ENCODE measurements around the gene COX19. TPM values are rescaled to one million over a fixed set of nuclear protein-coding genes. Genes with fewer than 3 reads are reported as not detected.

COX19 gene
- total and polyA plus RNA-seq, 4 donors, result 5.6 to 17.0 (median 8.0) TPM

- 69 to 71% methylated on average over 15 of the region's 15 CpGs for WGBS, 2 donors
Observed at GRCh38 chr7:979886-980571, 4.7 kb upstream of the COX19 start.

GRCh38 chr7:979151-979550, 3.8 kb upstream of the COX19 start:
- peaks cover 0 to 32% (median 2%) of the 10 kb centered on the region in 5 donors for H3K4me1 ChIP-seq (ENCODE audit: control insufficient read depth in 5 of 5, insufficient read depth in 5 of 5, low read length in 5 of 5)
- no peaks in the 10 kb centered on the region for H3K36me3 ChIP-seq (ENCODE audit: control insufficient read depth in 4 of 4, insufficient read depth in 4 of 4, low read length in 4 of 4)
- no peak overlapping the region for H3K27ac ChIP-seq (ENCODE audit: low read depth in 1 of 2, low read length in 1 of 2)
- ATAC-seq (ENCODE audit: insufficient read depth, low FRiP score), result no peak
- no peaks in the 10 kb centered on the region for H3K27me3 ChIP-seq (ENCODE audit: control insufficient read depth in 3 of 3, insufficient read depth in 3 of 3, low read length in 2 of 3)
- H3K4me3 ChIP-seq, result no peak overlapping the region
- no peak for TF ChIP-seq CTCF (IDR thresholded peaks at IDR 0.05; ENCODE audit: control extremely low read depth, extremely low read depth)
- no peaks in the 10 kb centered on the region for H3K9me3 ChIP-seq (ENCODE audit: control insufficient read depth in 4 of 4, insufficient read depth in 3 of 4, low read length in 3 of 4)
- DNase-seq, result no peak
- 88% methylated on average over 16 of the region's 16 CpGs for WGBS, 2 donors
- H3K9ac ChIP-seq (ENCODE audit: insufficient read depth in 1 of 2, low read length in 2 of 2), result no peak overlapping the region

More at GRCh38 chr7:979886-980571, 4.7 kb upstream of the COX19 start:
- Histone ChIP-seq H3K4me3 (no peak overlapping the region), H3K4me1 (ENCODE audit: control insufficient read depth in 5 of 5, insufficient read depth in 5 of 5, low read length in 5 of 5) (peaks cover 0 to 26% (median 2%) of the 10 kb centered on the region in 5 donors), H3K9ac (ENCODE audit: insufficient read depth in 1 of 2, low read length in 2 of 2) (no peak overlapping the region), H3K36me3 (ENCODE audit: control insufficient read depth in 4 of 4, insufficient read depth in 4 of 4, low read length in 4 of 4) (no peaks in the 10 kb centered on the region), H3K27me3 (ENCODE audit: control insufficient read depth in 3 of 3, insufficient read depth in 3 of 3, low read length in 2 of 3) (no peaks in the 10 kb centered on the region), H3K27ac (ENCODE audit: low read depth in 1 of 2, low read length in 1 of 2) (no peak overlapping the region), H3K9me3 (ENCODE audit: control insufficient read depth in 4 of 4, insufficient read depth in 3 of 4, low read length in 3 of 4) (no peaks in the 10 kb centered on the region)
- DNase-seq, result peak in 1 of 3 donors; percentile 9
- TF ChIP-seq CTCF (IDR thresholded peaks at IDR 0.05; ENCODE audit: control extremely low read depth, extremely low read depth), result no peak
- no peak for ATAC-seq (ENCODE audit: insufficient read depth, low FRiP score)

GRCh38 chr7:978416-979091, 3.2 kb upstream of the COX19 start:
- no peak for ATAC-seq (ENCODE audit: insufficient read depth, low FRiP score)

More at GRCh38 chr7:978416-979091, 3.2 kb upstream of the COX19 start:
- TF ChIP-seq CTCF (IDR thresholded peaks at IDR 0.05; ENCODE audit: control extremely low read depth, extremely low read depth), result no peak
- H3K9ac ChIP-seq (ENCODE audit: insufficient read depth in 1 of 2, low read length in 2 of 2), result no peak overlapping the region
- H3K36me3 ChIP-seq (ENCODE audit: control insufficient read depth in 4 of 4, insufficient read depth in 4 of 4, low read length in 4 of 4), result no peaks in the 10 kb centered on the region
- H3K27me3 ChIP-seq (ENCODE audit: control insufficient read depth in 3 of 3, insufficient read depth in 3 of 3, low read length in 2 of 3), result no peaks in the 10 kb centered on the region
- 90 to 95% methylated on average over 24 of the region's 24 CpGs for WGBS, 2 donors
- peaks cover 0 to 34% (median 2%) of the 10 kb centered on the region in 5 donors for H3K4me1 ChIP-seq (ENCODE audit: control insufficient read depth in 5 of 5, insufficient read depth in 5 of 5, low read length in 5 of 5)
- peak in 1 of 3 donors; percentile 13 for DNase-seq
- H3K27ac ChIP-seq (ENCODE audit: low read depth in 1 of 2, low read length in 1 of 2), result no peak overlapping the region
- no peak overlapping the region for H3K4me3 ChIP-seq
- no peaks in the 10 kb centered on the region for H3K9me3 ChIP-seq (ENCODE audit: control insufficient read depth in 4 of 4, insufficient read depth in 3 of 4, low read length in 3 of 4)

Measured in lung (tissue), 12 donors.